HepG2 (cell line): ENCODE results near the gene SRCIN1. TPM values are rescaled to one million over a fixed set of nuclear protein-coding genes. Genes with fewer than 3 reads are reported as not detected.

Source experiments
- ARNT ChIP-seq: fragments of 450-650 bp; IDR thresholded peaks from 2 replicates; pipeline ENCODE4 v1.6.1; 2017
- DNMT1 ChIP-seq: sonication (generic); formaldehyde crosslinking; IDR thresholded peaks from 2 replicates; pipeline ENCODE4 v1.5.1; 2020; ENCODE audit warnings: mild to moderate bottlenecking, missing genetic modification reagents
- ELF3 ChIP-seq: IDR thresholded peaks from 2 replicates; pipeline ENCODE4 v1.6.1; 2016; ENCODE audit warnings: missing genetic modification reagents, missing compliant biosample characterization
- MTF2 ChIP-seq: sonication (generic); formaldehyde crosslinking; IDR thresholded peaks from 2 replicates; pipeline ENCODE4 v1.5.0; 2020; ENCODE audit warnings: missing genetic modification reagents, borderline replicate concordance
- NCOA2 ChIP-seq: sonication (generic); formaldehyde crosslinking; IDR thresholded peaks from 2 replicates; pipeline ENCODE4 v1.8.0; 2022; ENCODE audit warnings: inconsistent platforms
- PPARG ChIP-seq: conservative IDR thresholded peaks from 2 replicates; pipeline ENCODE4 v1.6.1; 2016; ENCODE audit warnings: missing biosample characterization, missing genetic modification reagents
- SALL1 ChIP-seq: sonication (generic); formaldehyde crosslinking; IDR thresholded peaks from 2 replicates; pipeline ENCODE4 v1.8.0; 2022; ENCODE audit warnings: mild to moderate bottlenecking, missing genetic modification reagents
- SP140L ChIP-seq: sonication (generic); formaldehyde crosslinking; IDR thresholded peaks from 2 replicates; pipeline ENCODE4 v1.4.0; 2020; ENCODE audit warnings: missing genetic modification reagents, borderline replicate concordance
- ZMYM4 ChIP-seq: sonication (generic); formaldehyde crosslinking; IDR thresholded peaks from 2 replicates; pipeline ENCODE4 v1.8.1; 2023; ENCODE audit warnings: mild to moderate bottlenecking, missing genetic modification reagents
- ZNF124 ChIP-seq: sonication (generic); formaldehyde crosslinking; IDR thresholded peaks from 2 replicates; pipeline ENCODE4 v1.4.0; 2020; ENCODE audit warnings: missing genetic modification reagents
- ZNF251 ChIP-seq: sonication (generic); formaldehyde crosslinking; IDR thresholded peaks from 2 replicates; pipeline ENCODE4 v1.9.0; 2021; ENCODE audit warnings: mild to moderate bottlenecking, missing genetic modification reagents
- ZNF34 ChIP-seq: sonication (generic); formaldehyde crosslinking; IDR thresholded peaks from 2 replicates; pipeline ENCODE4 v1.4.0; 2020; ENCODE audit warnings: mild to moderate bottlenecking, missing genetic modification reagents, borderline replicate concordance
- ZNF354B ChIP-seq: sonication (generic); formaldehyde crosslinking; IDR thresholded peaks from 2 replicates; pipeline ENCODE4 v1.8.0; 2022; ENCODE audit warnings: mild to moderate bottlenecking, missing genetic modification reagents
- ZNF543 ChIP-seq: sonication (generic); formaldehyde crosslinking; IDR thresholded peaks from 2 replicates; pipeline ENCODE4 v1.4.0; 2020; ENCODE audit warnings: mild to moderate bottlenecking, missing genetic modification reagents
- ZNF549 ChIP-seq: sonication (generic); formaldehyde crosslinking; IDR thresholded peaks from 2 replicates; pipeline ENCODE4 v1.5.0; 2020; ENCODE audit warnings: missing genetic modification reagents
- ZNF766 ChIP-seq: sonication (generic); formaldehyde crosslinking; IDR thresholded peaks from 2 replicates; pipeline ENCODE4 v1.5.0; 2020; ENCODE audit warnings: missing genetic modification reagents, borderline replicate concordance
- ZNF788 ChIP-seq: sonication (generic); formaldehyde crosslinking; IDR thresholded peaks from 2 replicates; pipeline ENCODE4 v1.5.0; 2020; ENCODE audit warnings: mild to moderate bottlenecking, missing genetic modification reagents, borderline replicate concordance
- polyA plus RNA-seq, 8 experiments: library from polyadenylated mRNA; depleted of rRNA in 3 of 8; stranded (reverse) in 7 of 8; unstranded in 1 of 8; fragments of >200 nt; fragmentation: Illumina TruSeq in 4 of 8; extraction: Trizol in 4 of 8; gene quantifications; 2 replicates each; pipeline versions ENCODE4 v1.2.1 to v1.2.3, GENCODE V29; 2011 to 2016; ENCODE audit warnings: low read depth in 4 of 8, missing spikeins in 1 of 8, mixed read lengths in 1 of 8; ENCODE audit not compliant: insufficient read depth in 1 of 8
- total RNA-seq, 5 experiments: library from RNA; depleted of rRNA; stranded (reverse); fragments of >200 nt; fragmentation: Illumina TruSeq; extraction: Trizol; gene quantifications; 2 replicates each; pipeline ENCODE4 v1.2.3, GENCODE V29; 2016; ENCODE audit warnings: low read depth in 1 of 5
- TF ChIP-seq, protein P1 (sequence below): IDR thresholded peaks from 2 replicates; pipeline ENCODE4 v1.6.1; 2016; ENCODE audit warnings: low read depth
- TF ChIP-seq, protein P2 (sequence below): sonication (generic); formaldehyde crosslinking; IDR thresholded peaks from 2 replicates; pipeline ENCODE4 v1.4.0; 2020; ENCODE audit warnings: missing genetic modification reagents, borderline replicate concordance
- TF ChIP-seq, protein P3 (sequence below): sonication (generic); formaldehyde crosslinking; IDR thresholded peaks from 2 replicates; pipeline ENCODE4 v1.4.0; 2020; ENCODE audit warnings: missing genetic modification reagents, borderline replicate concordance
- TF ChIP-seq, protein P4 (sequence below): sonication (generic); formaldehyde crosslinking; IDR thresholded peaks from 2 replicates; pipeline ENCODE4 v1.5.1; 2020; ENCODE audit warnings: mild to moderate bottlenecking, missing genetic modification reagents, moderate library complexity

Gene SRCIN1
- total and polyA plus RNA-seq, 2 of the 13 experiments (the other 11 are each of a cell fraction or from before 2014, with no cell fraction given), result 1.2 to 9.6 TPM

DNA sequence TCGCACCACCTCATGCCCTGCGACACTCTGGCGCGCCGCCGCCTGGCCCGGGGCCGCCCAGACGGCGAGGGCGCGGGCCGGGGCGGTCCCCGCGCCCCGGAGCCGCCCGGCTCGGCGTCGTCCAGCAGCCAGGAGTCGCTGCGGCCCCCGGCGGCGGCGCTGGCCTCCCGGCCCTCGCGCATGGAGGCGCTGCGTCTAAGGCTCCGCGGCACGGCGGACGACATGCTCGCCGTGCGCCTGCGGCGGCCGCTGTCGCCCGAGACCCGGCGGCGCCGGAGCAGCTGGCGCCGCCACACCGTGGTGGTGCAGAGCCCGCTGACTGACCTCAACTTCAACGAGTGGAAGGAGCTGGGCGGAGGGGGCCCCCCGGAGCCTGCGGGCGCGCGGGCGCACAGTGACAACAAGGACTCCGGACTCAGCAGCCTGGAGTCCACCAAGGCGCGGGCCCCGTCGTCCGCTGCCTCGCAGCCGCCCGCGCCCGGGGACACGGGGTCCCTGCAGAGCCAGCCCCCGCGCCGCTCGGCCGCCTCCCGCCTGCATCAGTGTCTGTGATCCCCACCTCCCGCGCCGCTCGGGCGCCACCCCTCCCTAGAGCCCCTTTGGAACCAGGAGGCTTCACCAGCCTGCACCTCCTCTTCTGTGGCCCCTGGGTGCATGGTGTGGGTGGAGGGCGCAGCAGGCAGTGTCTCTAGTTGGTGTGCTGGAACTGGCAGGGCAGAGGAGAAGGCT is 95.2 kb downstream of the SRCIN1 start (continued):
- TF ChIP-seq, protein P1, sequence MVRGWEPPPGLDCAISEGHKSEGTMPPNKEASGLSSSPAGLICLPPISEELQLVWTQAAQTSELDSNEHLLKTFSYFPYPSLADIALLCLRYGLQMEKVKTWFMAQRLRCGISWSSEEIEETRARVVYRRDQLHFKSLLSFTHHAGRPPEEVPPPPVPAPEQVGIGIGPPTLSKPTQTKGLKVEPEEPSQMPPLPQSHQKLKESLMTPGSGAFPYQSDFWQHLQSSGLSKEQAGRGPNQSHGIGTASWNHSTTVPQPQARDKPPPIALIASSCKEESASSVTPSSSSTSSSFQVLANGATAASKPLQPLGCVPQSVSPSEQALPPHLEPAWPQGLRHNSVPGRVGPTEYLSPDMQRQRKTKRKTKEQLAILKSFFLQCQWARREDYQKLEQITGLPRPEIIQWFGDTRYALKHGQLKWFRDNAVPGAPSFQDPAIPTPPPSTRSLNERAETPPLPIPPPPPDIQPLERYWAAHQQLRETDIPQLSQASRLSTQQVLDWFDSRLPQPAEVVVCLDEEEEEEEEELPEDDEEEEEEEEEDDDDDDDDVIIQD, result no peak
- TF ChIP-seq PPARG (CRISPR knock-in tag) (no peak), DNMT1 (CRISPR knock-in tag) (no peak), NCOA2 (CRISPR knock-in tag) (no peak), ZNF124 (no peak), ZMYM4 (CRISPR knock-in tag) (no peak), SALL1 (CRISPR knock-in tag) (no peak), ZNF543 (CRISPR knock-in tag) (peak; percentile 65; the same call in 1 of the 2 replicates), ARNT (no peak), MTF2 (no peak), ELF3 (CRISPR knock-in tag) (no peak), ZNF251 (no peak), ZNF34 (CRISPR knock-in tag) (no peak), SP140L (CRISPR knock-in tag) (no peak), ZNF788 (CRISPR knock-in tag) (no peak; the same call in 1 of the 2 replicates), ZNF549 (CRISPR knock-in tag) (no peak), ZNF766 (no peak), ZNF354B (0 out of 2 replicates have a peak, but pooled peaks have one; percentile 61)
- TF ChIP-seq, protein P2, sequence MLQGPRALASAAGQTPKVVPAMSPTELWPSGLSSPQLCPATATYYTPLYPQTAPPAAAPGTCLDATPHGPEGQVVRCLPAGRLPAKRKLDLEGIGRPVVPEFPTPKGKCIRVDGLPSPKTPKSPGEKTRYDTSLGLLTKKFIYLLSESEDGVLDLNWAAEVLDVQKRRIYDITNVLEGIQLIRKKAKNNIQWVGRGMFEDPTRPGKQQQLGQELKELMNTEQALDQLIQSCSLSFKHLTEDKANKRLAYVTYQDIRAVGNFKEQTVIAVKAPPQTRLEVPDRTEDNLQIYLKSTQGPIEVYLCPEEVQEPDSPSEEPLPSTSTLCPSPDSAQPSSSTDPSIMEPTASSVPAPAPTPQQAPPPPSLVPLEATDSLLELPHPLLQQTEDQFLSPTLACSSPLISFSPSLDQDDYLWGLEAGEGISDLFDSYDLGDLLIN (CRISPR knock-in tag), result no peak
- TF ChIP-seq, protein P3, sequence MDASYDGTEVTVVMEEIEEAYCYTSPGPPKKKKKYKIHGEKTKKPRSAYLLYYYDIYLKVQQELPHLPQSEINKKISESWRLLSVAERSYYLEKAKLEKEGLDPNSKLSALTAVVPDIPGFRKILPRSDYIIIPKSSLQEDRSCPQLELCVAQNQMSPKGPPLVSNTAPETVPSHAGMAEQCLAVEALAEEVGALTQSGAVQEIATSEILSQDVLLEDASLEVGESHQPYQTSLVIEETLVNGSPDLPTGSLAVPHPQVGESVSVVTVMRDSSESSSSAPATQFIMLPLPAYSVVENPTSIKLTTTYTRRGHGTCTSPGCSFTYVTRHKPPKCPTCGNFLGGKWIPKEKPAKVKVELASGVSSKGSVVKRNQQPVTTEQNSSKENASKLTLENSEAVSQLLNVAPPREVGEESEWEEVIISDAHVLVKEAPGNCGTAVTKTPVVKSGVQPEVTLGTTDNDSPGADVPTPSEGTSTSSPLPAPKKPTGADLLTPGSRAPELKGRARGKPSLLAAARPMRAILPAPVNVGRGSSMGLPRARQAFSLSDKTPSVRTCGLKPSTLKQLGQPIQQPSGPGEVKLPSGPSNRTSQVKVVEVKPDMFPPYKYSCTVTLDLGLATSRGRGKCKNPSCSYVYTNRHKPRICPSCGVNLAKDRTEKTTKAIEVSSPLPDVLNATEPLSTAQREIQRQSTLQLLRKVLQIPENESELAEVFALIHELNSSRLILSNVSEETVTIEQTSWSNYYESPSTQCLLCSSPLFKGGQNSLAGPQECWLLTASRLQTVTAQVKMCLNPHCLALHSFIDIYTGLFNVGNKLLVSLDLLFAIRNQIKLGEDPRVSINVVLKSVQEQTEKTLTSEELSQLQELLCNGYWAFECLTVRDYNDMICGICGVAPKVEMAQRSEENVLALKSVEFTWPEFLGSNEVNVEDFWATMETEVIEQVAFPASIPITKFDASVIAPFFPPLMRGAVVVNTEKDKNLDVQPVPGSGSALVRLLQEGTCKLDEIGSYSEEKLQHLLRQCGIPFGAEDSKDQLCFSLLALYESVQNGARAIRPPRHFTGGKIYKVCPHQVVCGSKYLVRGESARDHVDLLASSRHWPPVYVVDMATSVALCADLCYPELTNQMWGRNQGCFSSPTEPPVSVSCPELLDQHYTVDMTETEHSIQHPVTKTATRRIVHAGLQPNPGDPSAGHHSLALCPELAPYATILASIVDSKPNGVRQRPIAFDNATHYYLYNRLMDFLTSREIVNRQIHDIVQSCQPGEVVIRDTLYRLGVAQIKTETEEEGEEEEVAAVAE (CRISPR knock-in tag), result no peak
- TF ChIP-seq, protein P4, sequence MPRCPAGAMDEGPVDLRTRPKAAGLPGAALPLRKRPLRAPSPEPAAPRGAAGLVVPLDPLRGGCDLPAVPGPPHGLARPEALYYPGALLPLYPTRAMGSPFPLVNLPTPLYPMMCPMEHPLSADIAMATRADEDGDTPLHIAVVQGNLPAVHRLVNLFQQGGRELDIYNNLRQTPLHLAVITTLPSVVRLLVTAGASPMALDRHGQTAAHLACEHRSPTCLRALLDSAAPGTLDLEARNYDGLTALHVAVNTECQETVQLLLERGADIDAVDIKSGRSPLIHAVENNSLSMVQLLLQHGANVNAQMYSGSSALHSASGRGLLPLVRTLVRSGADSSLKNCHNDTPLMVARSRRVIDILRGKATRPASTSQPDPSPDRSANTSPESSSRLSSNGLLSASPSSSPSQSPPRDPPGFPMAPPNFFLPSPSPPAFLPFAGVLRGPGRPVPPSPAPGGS (CRISPR knock-in tag), result no peak; the same call in 1 of the 2 replicates
